Epithelial cell of esophagus (primary cell): ENCODE measurements around the gene RIC8A.
"Not testable (repeated sequence)": the region's sequence is repeated elsewhere in the genome, so short reads cannot be mapped to it uniquely, and the experiment has no call there.

ENCODE experiments used
- DNase-seq: peaks from one replicate; pipeline ENCODE4 v3.0.0; 2010; ENCODE audit warnings: low read depth
- H3K4me3 ChIP-seq: 2 replicates; pipeline ENCODE4 v1.5.1; 2011; ENCODE audit warnings: mild to moderate bottlenecking, low read length, control low read depth
- CTCF ChIP-seq: IDR thresholded peaks from 2 replicates; pipeline ENCODE4 v1.5.1; 2011; ENCODE audit warnings: low read depth, mild to moderate bottlenecking, low read length, control low read depth, inconsistent platforms; ENCODE audit not compliant: insufficient read depth; ENCODE audit errors: missing control alignments

RIC8A gene

DNA sequence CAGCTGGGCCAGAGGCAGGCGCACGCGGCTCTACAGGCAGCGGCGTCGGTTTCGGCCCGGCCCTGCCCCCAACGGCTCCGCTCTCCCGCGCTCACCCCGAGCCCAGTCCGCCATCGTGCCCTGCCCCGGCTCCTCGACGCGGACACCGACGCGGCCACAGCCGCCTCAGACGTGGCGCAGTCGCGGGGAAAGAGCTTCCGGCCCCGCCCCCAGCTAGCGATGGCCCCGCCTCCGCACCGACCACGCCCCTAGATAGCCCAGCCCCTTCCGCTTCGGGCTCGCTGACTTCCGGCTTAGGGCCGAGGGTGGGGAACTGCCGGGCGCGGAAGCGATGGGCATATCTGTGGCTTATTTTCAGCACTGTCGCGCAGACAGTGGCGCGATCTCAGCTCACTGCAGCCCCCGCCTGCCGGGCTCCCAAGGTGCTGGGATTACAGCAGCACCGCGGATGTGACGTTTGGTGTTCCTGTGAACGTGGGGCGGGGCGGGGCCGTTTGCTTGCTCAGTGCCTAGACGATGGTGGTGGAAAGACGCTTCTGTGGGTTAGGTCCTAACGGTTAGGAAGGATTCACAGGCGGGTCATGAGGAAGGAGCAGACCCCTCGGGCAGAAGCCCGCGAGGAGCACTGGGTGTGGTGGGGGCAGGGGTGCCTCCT lies at the start of gene RIC8A, which contains the start of gene BET1L:
RIC8A (plus strand) TSS at position 501 of the 655 bp plus-strand sequence. CDS start 1,147 bp downstream, outside the sequence.
BET1L (minus strand) TSS at position 192 of the 655 bp plus-strand sequence; CDS start at position 114, 78 bp downstream.
- TF ChIP-seq CTCF, result no peak
- peak; percentile 98 for DNase-seq
- peak within 1 kb of the TSS; percentile 70 for H3K4me3 ChIP-seq

DNA sequence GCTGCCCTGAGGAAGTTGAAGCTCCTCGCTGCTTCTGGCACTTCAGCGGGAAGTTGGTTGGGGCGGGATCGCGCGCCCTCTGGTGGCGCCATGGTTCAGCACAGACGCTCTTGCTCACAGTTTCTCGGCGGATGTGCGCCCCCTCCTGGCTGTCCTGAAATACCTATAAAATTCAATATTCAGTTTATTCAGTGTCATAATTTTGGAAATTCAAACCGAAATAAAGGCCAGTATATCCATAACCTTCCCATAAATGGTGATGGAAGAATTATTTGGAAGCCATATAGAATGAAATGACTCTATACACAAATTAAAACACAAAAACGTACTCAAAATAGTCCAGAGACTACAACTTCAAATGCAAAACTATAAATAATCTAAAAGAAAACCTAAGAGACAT lies 27.3 kb upstream of the RIC8A start:
- peak; percentile 21 for TF ChIP-seq CTCF
- DNase-seq, H3K4me3 ChIP-seq: not testable (repeated sequence)

- DNase-seq, H3K4me3 ChIP-seq: not testable (repeated sequence)
Observed at GRCh38 chr11:189200-189783, 18.2 kb upstream of the RIC8A start.

- not testable (repeated sequence) for H3K4me3 ChIP-seq, DNase-seq
Observed at GRCh38 chr11:189843-190311, 17.6 kb upstream of the RIC8A start.

GRCh38 chr11:190546-190945 lies 17.0 kb upstream of the RIC8A start:
- not testable (repeated sequence) for H3K4me3 ChIP-seq, DNase-seq

- DNase-seq, H3K4me3 ChIP-seq: not testable (repeated sequence)
- peak; percentile 13 for TF ChIP-seq CTCF
Observed at GRCh38 chr11:191490-192478, 15.7 kb upstream of the RIC8A start.

- H3K4me3 ChIP-seq, DNase-seq: not testable (repeated sequence)
Observed at GRCh38 chr11:192674-193128, 14.8 kb upstream of the RIC8A start, which contains the start of gene SCGB1C1. Gene SCGB1C1, plus strand, starts transcription at chr11:193078. Its CDS starts 22 bp downstream, at chr11:193100.

DNA sequence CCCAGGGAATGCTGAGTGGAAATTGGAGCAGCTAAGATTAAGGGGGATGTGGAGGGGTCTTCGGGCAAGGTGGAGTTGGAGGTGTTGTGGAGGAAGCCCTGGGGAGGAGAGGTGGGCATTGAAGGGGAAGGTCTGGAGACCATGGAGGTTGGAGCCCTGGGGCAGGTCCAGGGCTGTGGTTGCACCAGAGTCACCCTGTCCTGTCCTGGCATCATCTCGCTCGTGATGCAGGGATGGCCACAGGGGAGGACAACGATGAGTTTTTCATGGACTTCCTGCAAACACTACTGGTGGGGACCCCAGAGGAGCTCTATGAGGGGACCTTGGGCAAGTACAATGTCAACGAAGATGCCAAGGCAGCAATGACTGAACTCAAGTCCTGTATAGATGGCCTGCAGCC lies 14.0 kb upstream of the RIC8A start:
- not testable (repeated sequence) for DNase-seq, H3K4me3 ChIP-seq
